ENCODE measurements around the gene CFAP53. TPM values are rescaled to one million over a fixed set of nuclear protein-coding genes. Genes with fewer than 3 reads are reported as not detected.

CFAP53 gene
- total and polyA plus RNA-seq, 2 of the 4 experiments (the other 2 are of a cell fraction): under 0.01 to 0.12 TPM

GRCh38 chr18:50273203-50274043 is 7.1 kb upstream of the CFAP53 start (continued):
- no peak for TF ChIP-seq CEBPB (IDR thresholded peaks at IDR 0.05; ENCODE audit: low read depth, low read length)

GRCh38 chr18:50272568-50272967 is 6.3 kb upstream of the CFAP53 start:
- Histone ChIP-seq H3K14ac (replicated peaks; ENCODE audit: low read depth, low read length) (no peak overlapping the region), H2BK120ac (ENCODE audit: low read depth, low read length) (no peak overlapping the region), H4K8ac (ENCODE audit: low read depth in 2 of 2, low read length in 2 of 2) (no peak overlapping the region), H2BK20ac (ENCODE audit: low read depth, low read length) (no peak overlapping the region), H3K4me1 (ENCODE audit: control insufficient read depth, insufficient read depth, low read length) (no peaks in the 10 kb centered on the region), H3K27ac (ENCODE audit: insufficient read depth, low read length) (no peak overlapping the region), H2AFZ (replicated peaks; ENCODE audit: low read length, poor library complexity) (no peak overlapping the region), H3K4me3 (ENCODE audit: insufficient read depth, low read depth, low read length) (no peak overlapping the region), H3K18ac (ENCODE audit: low read depth, low read length) (no peak overlapping the region), H3K9me3 (ENCODE audit: control insufficient read depth, insufficient read depth, low read length) (no peaks in the 10 kb centered on the region), H4K5ac (ENCODE audit: low read depth, low read length) (no peak overlapping the region), H3K36me3 (ENCODE audit: control insufficient read depth, insufficient read depth, low read length) (peaks cover 70% of the 10 kb centered on the region), H3K9ac (ENCODE audit: low read depth, low read length) (no peak overlapping the region), H3K9me1 (ENCODE audit: insufficient read depth, low read length) (peaks cover 11% of the 10 kb centered on the region; the same call in 1 of the 2 replicates), H3K56ac (ENCODE audit: extremely low read depth, insufficient read depth, low read length) (no peak overlapping the region), H3K27me3 (ENCODE audit: control insufficient read depth, insufficient read depth, low read length) (no peaks in the 10 kb centered on the region), H3K4me2 (ENCODE audit: low read depth, low read length) (no peak overlapping the region), H3K23ac (ENCODE audit: low read depth, low read length) (no peak overlapping the region), H4K20me1 (ENCODE audit: insufficient read depth, low read length) (peaks cover 7% of the 10 kb centered on the region), H3K4ac (ENCODE audit: low read depth, low read length) (no peak overlapping the region), H2AK5ac (ENCODE audit: low read depth, low read length) (no peak overlapping the region), H2BK15ac (ENCODE audit: low read depth, low read length) (no peak overlapping the region), H4K91ac (ENCODE audit: insufficient read depth, low read depth, low read length) (no peak overlapping the region), H3K79me1 (ENCODE audit: low read depth in 1 of 2, low read length in 2 of 2) (peaks cover 0 to 22% of the 10 kb centered on the region in 2 experiments), H2AK9ac (replicated peaks; ENCODE audit: low read depth, low read length, poor library complexity) (no peak overlapping the region), H2BK5ac (ENCODE audit: low read depth, low read length, poor library complexity, severe bottlenecking) (no peak overlapping the region)
- WGBS, 2 experiments (ENCODE audit: extremely low coverage in 2 of 2, insufficient read length in 1 of 2): 100% methylated on average over 2 of the region's 5 CpGs; no CpG with 5 or more reads in 1 of the 2 experiments
- dilution Hi-C loops (cut with HindIII; ENCODE audit: low sequenced_read_pairs, unreplicated experiment): no loop called here
- in situ Hi-C loops (cut with MboI; ENCODE audit: low sequenced_read_pairs): no loop called here
- no TSS peak for BruUV-seq (replicated peaks)
- ChIA-PET CTCF (no interaction called here), POLR2A (ENCODE audit: unreplicated experiment) (no interaction called here)
- ATAC-seq (ENCODE audit: low read depth) (no peak), DNase-seq (no peak)
- intact Hi-C loops (cut with micrococcal nuclease): no loop called here
- TF ChIP-seq SMC3 (IDR thresholded peaks at IDR 0.05; ENCODE audit: low read depth, low read length): no peak
